Tibial artery (tissue), 4 donors: ENCODE results near the gene NCOA3.
"Not testable (repeated sequence)": the region's sequence is repeated elsewhere in the genome, so short reads cannot be mapped to it uniquely, and the experiment has no call there.

Source experiments
- DNase-seq, 2 donors: peaks; one replicate each; pipeline ENCODE4 v3.0.0-alpha.2; 2019
- H3K27ac ChIP-seq, 2 donors: fragments of 200-600 bp; sonication (generic) in 1 of 2; 1 replicate in 1 of 2; 2 replicates in 1 of 2; pipeline ENCODE4 v1.5.1; 2018 to 2019; ENCODE audit warnings: mild to moderate bottlenecking in 1 of 2
- H3K27me3 ChIP-seq, 2 donors: fragments of 200-600 bp; sonication (generic) in 1 of 2; one replicate each; pipeline versions ENCODE4 v1.5.1 to v1.6.0; 2016 to 2019
- H3K36me3 ChIP-seq, 3 donors: fragments of 200-600 bp; sonication (generic) in 2 of 3; one replicate each; pipeline ENCODE4 v1.5.1; 2016 to 2019; ENCODE audit warnings: mild to moderate bottlenecking in 2 of 3
- H3K4me1 ChIP-seq, 4 donors: fragments of 200-600 bp; sonication (generic) in 2 of 4; 1 replicate in 3 of 4; 2 replicates in 1 of 4; pipeline ENCODE4 v1.5.1; 2016 to 2019
- H3K4me3 ChIP-seq, 2 donors: fragments of 200-600 bp; sonication (generic) in 1 of 2; 1 replicate in 1 of 2; 2 replicates in 1 of 2; pipeline ENCODE4 v1.5.1; 2018 to 2019; ENCODE audit warnings: mild to moderate bottlenecking in 2 of 2
- H3K9me3 ChIP-seq, 3 donors: fragments of 200-600 bp; sonication (generic) in 1 of 3; one replicate each; pipeline ENCODE4 v1.5.1; 2016 to 2019
- CTCF ChIP-seq, 2 experiments: fragments of 200-600 bp in 1 of 2; fragments of 450-650 bp in 1 of 2; IDR thresholded peaks; one replicate each; pipeline ENCODE4 v1.5.1; 2017 to 2019; ENCODE audit warnings: antibody characterized with exemption in 2 of 2, mild to moderate bottlenecking in 1 of 2, moderate library complexity in 1 of 2
- intact Hi-C: fragments of 100-400 bp; cut with DNase I; formaldehyde crosslinking; loops from one replicate; pipeline ENCODE4 v1.15.0; 2023; ENCODE audit warnings: low total_unique reads

Gene NCOA3

GRCh38 chr20:47551841-47552240 is 50.2 kb downstream of the NCOA3 start:
- no peaks in the 10 kb centered on the region for H3K27me3 ChIP-seq
- no peaks in the 10 kb centered on the region for H3K36me3 ChIP-seq
- no peak for TF ChIP-seq CTCF (IDR thresholded peaks at IDR 0.05)
- H3K4me1 ChIP-seq = peaks cover 0 to 9% (median 3%) of the 10 kb centered on the region in 4 donors
- no peak for DNase-seq
- H3K4me3 ChIP-seq = no peak overlapping the region
- intact Hi-C loops = no loop called here
- H3K27ac ChIP-seq = no peak overlapping the region
- H3K9me3 ChIP-seq = no peaks in the 10 kb centered on the region

- no peaks in the 10 kb centered on the region for H3K9me3 ChIP-seq
Observed at GRCh38 chr20:47552996-47553395, 51.3 kb downstream of the NCOA3 start.

GRCh38 chr20:47553594-47554235 is 52.0 kb downstream of the NCOA3 start:
- peaks cover 0 to 23% (median 14%) of the 10 kb centered on the region in 4 donors for H3K4me1 ChIP-seq
- H3K4me3 ChIP-seq, H3K9me3 ChIP-seq, H3K27ac ChIP-seq, H3K27me3 ChIP-seq, H3K36me3 ChIP-seq, DNase-seq, intact Hi-C loops: not testable (repeated sequence)

More at GRCh38 chr20:47552996-47553395, 51.3 kb downstream of the NCOA3 start:
- DNase-seq = no peak
- no peak for TF ChIP-seq CTCF (IDR thresholded peaks at IDR 0.05)
- Histone ChIP-seq H3K36me3 (no peaks in the 10 kb centered on the region), H3K27ac (no peak overlapping the region), H3K4me1 (peaks cover 0 to 17% (median 13%) of the 10 kb centered on the region in 4 donors), H3K4me3 (no peak overlapping the region), H3K27me3 (no peaks in the 10 kb centered on the region)
- intact Hi-C loops = no loop called here

- intact Hi-C loops, H3K27me3 ChIP-seq, H3K9me3 ChIP-seq, H3K4me3 ChIP-seq, DNase-seq, H3K36me3 ChIP-seq, H3K27ac ChIP-seq: not testable (repeated sequence)
- peaks cover 0 to 29% (median 19%) of the 10 kb centered on the region in 4 donors for H3K4me1 ChIP-seq
Observed at GRCh38 chr20:47554283-47554682, 52.6 kb downstream of the NCOA3 start.

GRCh38 chr20:47557218-47557617 is 55.5 kb downstream of the NCOA3 start:
- DNase-seq = no peak
- TF ChIP-seq CTCF (IDR thresholded peaks at IDR 0.05) = no peak
- Histone ChIP-seq H3K4me3 (no peak overlapping the region), H3K27ac (no peak overlapping the region), H3K9me3 (no peaks in the 10 kb centered on the region), H3K27me3 (no peaks in the 10 kb centered on the region), H3K36me3 (no peaks in the 10 kb centered on the region), H3K4me1 (peaks cover 0 to 58% (median 34%) of the 10 kb centered on the region in 4 donors)
- intact Hi-C loops = no loop called here

- Histone ChIP-seq H3K27me3 (no peaks in the 10 kb centered on the region), H3K27ac (no peak overlapping the region), H3K36me3 (no peaks in the 10 kb centered on the region), H3K4me3 (no peak overlapping the region), H3K9me3 (no peaks in the 10 kb centered on the region), H3K4me1 (peaks cover 0 to 62% (median 35%) of the 10 kb centered on the region in 4 donors)
- intact Hi-C loops = no loop called here
- DNase-seq = no peak
- no peak for TF ChIP-seq CTCF (IDR thresholded peaks at IDR 0.05)
Observed at GRCh38 chr20:47557791-47558190, 56.1 kb downstream of the NCOA3 start.
